HG03439 (cell line): ENCODE data around the gene SIK3.

Experiments used
- ATAC-seq: cut with Tn5 transposase; IDR thresholded peaks from one replicate; pipeline ENCODE4 v1.9.1; 2021; ENCODE audit warnings: mild to moderate bottlenecking, moderate library complexity; ENCODE audit not compliant: unreplicated experiment

SIK3 gene

GRCh38 chr11:117110294-117110950 is 12.2 kb upstream of the SIK3 start:
- no peak for ATAC-seq

- no peak for ATAC-seq
Observed at GRCh38 chr11:117107701-117108590, 9.7 kb upstream of the SIK3 start.

- ATAC-seq = no peak
Observed at GRCh38 chr11:117100556-117100955, 2.3 kb upstream of the SIK3 start.

- no peak for ATAC-seq
Observed at GRCh38 chr11:117099696-117100095, 1.5 kb upstream of the SIK3 start.

- peak; percentile 22 for ATAC-seq
Observed at GRCh38 chr11:117097389-117098268, 599 bp downstream of the SIK3 start.

GRCh38 chr11:117097014-117097388 is 1.2 kb downstream of the SIK3 start:
- no peak for ATAC-seq

GRCh38 chr11:117096201-117096991 is 1.8 kb downstream of the SIK3 start:
- ATAC-seq = no peak

GRCh38 chr11:117095284-117096161 is 2.7 kb downstream of the SIK3 start:
- no peak for ATAC-seq

- ATAC-seq = no peak
Observed at GRCh38 chr11:117094776-117095175, 3.5 kb downstream of the SIK3 start.

GRCh38 chr11:117092951-117093590 is 5.2 kb downstream of the SIK3 start:
- ATAC-seq = peak; percentile 38

- ATAC-seq = no peak
Observed at GRCh38 chr11:117091753-117092477, 6.3 kb downstream of the SIK3 start.

GRCh38 chr11:117090111-117090706 is 8.0 kb downstream of the SIK3 start:
- ATAC-seq = no peak

- no peak for ATAC-seq
Observed at GRCh38 chr11:117089685-117090084, 8.5 kb downstream of the SIK3 start.

- no peak for ATAC-seq
Observed at GRCh38 chr11:117087446-117087845, 10.8 kb downstream of the SIK3 start.

- no peak for ATAC-seq
Observed at GRCh38 chr11:117084992-117085391, 13.2 kb downstream of the SIK3 start.

- ATAC-seq = no peak
Observed at GRCh38 chr11:117083011-117083935, 15.0 kb downstream of the SIK3 start.

- ATAC-seq = no peak
Observed at GRCh38 chr11:117081908-117082307, 16.3 kb downstream of the SIK3 start.
